Metanephros (tissue), 1 donor: Measurements from ENCODE around the gene WWC1. TPM values are rescaled to one million over a fixed set of nuclear protein-coding genes. Genes with fewer than 3 reads are reported as not detected.

Experiments used
- total RNA-seq: library from RNA; depleted of rRNA; stranded (reverse); fragments of >200 nt; gene quantifications from one replicate; pipeline ENCODE4 v1.2.3, GENCODE V29; 2014

WWC1 gene
- total RNA-seq: 50.3 TPM

DNA sequence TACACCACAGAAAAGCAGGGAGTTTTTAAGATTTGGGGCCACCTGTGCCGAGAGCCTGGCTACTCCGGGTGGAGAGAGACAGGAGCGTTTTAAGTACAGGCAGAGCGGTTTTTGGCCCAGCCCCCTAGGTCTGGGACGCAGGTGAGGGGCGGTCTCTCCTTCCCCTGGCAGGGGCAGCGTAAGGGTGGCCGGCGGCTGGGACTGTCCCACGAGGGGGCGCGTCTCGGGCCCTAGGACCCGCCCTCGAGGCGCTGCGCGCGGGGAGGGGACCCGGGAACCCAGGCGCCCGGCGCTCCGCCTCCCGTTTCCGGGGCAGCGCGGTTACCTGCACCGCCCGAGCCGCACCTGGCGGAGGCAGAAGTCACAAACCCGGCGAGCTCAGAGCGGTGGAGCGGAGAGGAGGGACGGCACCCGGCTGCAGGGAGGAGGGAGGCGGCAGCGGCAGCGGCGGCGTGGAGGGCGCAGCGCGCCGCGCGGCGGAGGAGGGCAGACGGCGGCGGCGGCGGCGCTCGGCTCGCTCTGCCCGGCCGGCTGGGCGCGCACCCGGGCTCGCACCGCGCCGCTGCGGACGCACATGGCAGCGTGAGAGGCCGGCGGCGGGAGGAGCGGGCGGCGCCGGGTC, at the start of gene WWC1:
WWC1 (plus strand) TSS at position 304 of the 622 bp plus-strand sequence. CDS start 508 bp downstream, outside the sequence.

DNA sequence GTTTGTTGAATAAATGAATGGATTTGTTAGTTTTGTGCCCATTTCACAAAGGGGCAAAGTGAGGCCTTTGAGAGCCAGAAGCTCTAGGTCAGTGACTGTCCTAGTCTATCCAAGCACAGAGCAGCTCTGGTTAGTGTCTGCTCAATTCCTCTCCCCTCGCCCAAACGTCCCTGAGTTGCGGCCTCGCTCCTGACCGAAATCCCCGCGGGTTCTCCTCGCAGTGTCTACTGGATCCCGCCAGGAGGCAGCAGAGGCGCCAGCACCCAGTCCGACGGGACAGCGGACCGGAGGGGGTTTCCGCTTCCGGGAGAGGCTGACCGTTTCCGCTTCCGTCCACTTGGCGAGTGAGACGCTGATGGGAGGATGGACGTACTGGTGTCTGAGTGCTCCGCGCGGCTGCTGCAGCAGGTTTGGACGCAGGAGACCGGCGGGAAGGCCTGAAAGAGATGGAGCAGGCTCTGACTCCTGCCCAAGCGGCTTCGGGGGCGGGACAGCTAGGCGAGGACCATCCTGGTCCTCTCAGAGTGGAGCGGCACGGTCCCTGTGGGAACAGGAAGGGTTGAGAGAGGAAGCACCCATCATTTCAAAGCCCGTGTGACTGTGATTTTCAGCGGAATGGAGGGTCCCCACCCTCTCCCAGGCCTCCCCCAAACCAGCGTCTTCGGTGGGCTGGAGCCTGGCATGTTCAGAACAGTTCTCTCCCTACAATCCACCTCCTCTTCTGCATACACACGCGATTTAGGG, 194.9 kb downstream of the WWC1 start, which contains the start of gene RARS1:
RARS1 (plus strand) TSS at position 336 of the 744 bp plus-strand sequence; CDS start at position 364, 28 bp downstream.

Other genes with a start within 250 kb of the WWC1 start
- gene RARS1, start 194.8 kb downstream of the WWC1 start, total RNA-seq: 80.8 TPM
- 2.0 TPM for gene FBLL1, start 237.7 kb downstream of the WWC1 start, total RNA-seq